Upper lobe of left lung (tissue), 6 donors: Measurements from ENCODE around the gene IVD. TPM values are rescaled to one million over a fixed set of nuclear protein-coding genes. Genes with fewer than 3 reads are reported as not detected.
"Not testable (repeated sequence)": the region's sequence is repeated elsewhere in the genome, so short reads cannot be mapped to it uniquely, and the experiment has no call there.

ENCODE experiments used
- ATAC-seq, 2 donors: fragments of 200-7000 bp; cut with Tn5 transposase; one replicate each; pipeline ENCODE4 v1.9.1; 2022; ENCODE audit warnings: mild to moderate bottlenecking in 2 of 2, moderate library complexity in 2 of 2; ENCODE audit not compliant: low FRiP score in 2 of 2
- DNase-seq, 2 donors: peaks; one replicate each; pipeline ENCODE4 v3.0.0-alpha.2; 2019 to 2020
- H3K27ac ChIP-seq, 4 donors: fragments of 200-600 bp; sonication (generic); one replicate each; pipeline ENCODE4 v1.5.1; 2016 to 2019
- H3K27me3 ChIP-seq, 4 donors: fragments of 200-600 bp; sonication (generic); one replicate each; pipeline ENCODE4 v1.5.1; 2017 to 2019
- H3K36me3 ChIP-seq, 4 donors: fragments of 200-600 bp; sonication (generic); one replicate each; pipeline ENCODE4 v1.5.1; 2016 to 2019
- H3K4me1 ChIP-seq, 4 donors: fragments of 200-600 bp; sonication (generic); one replicate each; pipeline ENCODE4 v1.5.1; 2018 to 2019
- H3K4me3 ChIP-seq, 4 donors: fragments of 200-600 bp; sonication (generic); one replicate each; pipeline ENCODE4 v1.5.1; 2017 to 2019; ENCODE audit warnings: mild to moderate bottlenecking in 2 of 4, moderate library complexity in 1 of 4
- H3K9me3 ChIP-seq, 4 donors: fragments of 200-600 bp; sonication (generic); one replicate each; pipeline ENCODE4 v1.5.1; 2018 to 2019
- EP300 ChIP-seq, 4 donors: sonication (generic); formaldehyde crosslinking; IDR thresholded peaks; one replicate each; pipeline ENCODE4 v1.5.1; 2017; ENCODE audit warnings: antibody characterized with exemption in 4 of 4, control low read depth in 2 of 4
- POLR2A ChIP-seq, 4 donors: fragments of 450-650 bp; IDR thresholded peaks; one replicate each; pipeline ENCODE4 v1.5.1; 2016 to 2017; ENCODE audit warnings: antibody characterized with exemption in 4 of 4, mild to moderate bottlenecking in 2 of 4
- POLR2AphosphoS5 ChIP-seq, 2 donors: sonication (generic); formaldehyde crosslinking; IDR thresholded peaks; one replicate each; pipeline ENCODE4 v1.5.1; 2017; ENCODE audit warnings: antibody characterized with exemption in 2 of 2
- WGBS, 2 donors: methylation state at CpG; one replicate each; pipeline ENCODE4 v1.1.5; 2017 to 2018; 5-methylcytosine and 5-hydroxymethylcytosine counted together
- total RNA-seq, 6 donors: library from RNA; depleted of rRNA in 4 of 6; stranded (reverse); fragments of >200 nt in 4 of 6; gene quantifications; one replicate each; pipeline versions ENCODE4 v1.1.0 to v1.2.1, GENCODE V29; 2016 to 2021
- TF ChIP-seq, protein P1 (sequence below), 6 experiments: fragments of 450-650 bp in 4 of 6; fragments of 200-600 bp in 2 of 6; sonication (generic) in 2 of 6; IDR thresholded peaks; one replicate each; pipeline ENCODE4 v1.5.1; 2016 to 2019; ENCODE audit warnings: antibody characterized with exemption in 6 of 6
- donor health status: DM: no; HTN: no; CAD: no; lungs with moderate emphysema.
- donor health status: DM: no; HTN: yes; CAD: no; lungs with severe emphysema.

Gene IVD
- total RNA-seq, 6 donors from 2014 or later: 68.1 to 112 (median 94.5) TPM

- DNase-seq (no peak), ATAC-seq (no peak)
- Histone ChIP-seq H3K4me3 (no peak overlapping the region), H3K4me1 (peaks cover 25 to 53% (median 31%) of the 10 kb centered on the region in 4 donors), H3K9me3 (no peaks in the 10 kb centered on the region), H3K36me3 (no peaks in the 10 kb centered on the region), H3K27ac (no peak overlapping the region), H3K27me3 (no peaks in the 10 kb centered on the region)
- TF ChIP-seq POLR2A (IDR thresholded peaks at IDR 0.05): no peak
- TF ChIP-seq EP300 (IDR thresholded peaks at IDR 0.05): no peak
- TF ChIP-seq POLR2AphosphoS5 (IDR thresholded peaks at IDR 0.05): no peak
- TF ChIP-seq, protein P1, sequence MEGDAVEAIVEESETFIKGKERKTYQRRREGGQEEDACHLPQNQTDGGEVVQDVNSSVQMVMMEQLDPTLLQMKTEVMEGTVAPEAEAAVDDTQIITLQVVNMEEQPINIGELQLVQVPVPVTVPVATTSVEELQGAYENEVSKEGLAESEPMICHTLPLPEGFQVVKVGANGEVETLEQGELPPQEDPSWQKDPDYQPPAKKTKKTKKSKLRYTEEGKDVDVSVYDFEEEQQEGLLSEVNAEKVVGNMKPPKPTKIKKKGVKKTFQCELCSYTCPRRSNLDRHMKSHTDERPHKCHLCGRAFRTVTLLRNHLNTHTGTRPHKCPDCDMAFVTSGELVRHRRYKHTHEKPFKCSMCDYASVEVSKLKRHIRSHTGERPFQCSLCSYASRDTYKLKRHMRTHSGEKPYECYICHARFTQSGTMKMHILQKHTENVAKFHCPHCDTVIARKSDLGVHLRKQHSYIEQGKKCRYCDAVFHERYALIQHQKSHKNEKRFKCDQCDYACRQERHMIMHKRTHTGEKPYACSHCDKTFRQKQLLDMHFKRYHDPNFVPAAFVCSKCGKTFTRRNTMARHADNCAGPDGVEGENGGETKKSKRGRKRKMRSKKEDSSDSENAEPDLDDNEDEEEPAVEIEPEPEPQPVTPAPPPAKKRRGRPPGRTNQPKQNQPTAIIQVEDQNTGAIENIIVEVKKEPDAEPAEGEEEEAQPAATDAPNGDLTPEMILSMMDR (IDR thresholded peaks at IDR 0.05): no peak
- 96 to 97% methylated on average over 4 of the region's 4 CpGs for WGBS, 2 donors
Measured at GRCh38 chr15:40448354-40448753, 42.8 kb downstream of the IVD start.

- H3K4me1 ChIP-seq: peaks cover 27 to 53% (median 37%) of the 10 kb centered on the region in 4 donors
- no peak for ATAC-seq
- TF ChIP-seq, protein P1 (IDR thresholded peaks at IDR 0.05): no peak
- TF ChIP-seq POLR2AphosphoS5 (IDR thresholded peaks at IDR 0.05) (no peak), EP300 (IDR thresholded peaks at IDR 0.05) (no peak), POLR2A (IDR thresholded peaks at IDR 0.05) (no peak)
Measured at GRCh38 chr15:40449275-40449674, 43.7 kb downstream of the IVD start.

GRCh38 chr15:40450047-40450446 is 44.5 kb downstream of the IVD start:
- TF ChIP-seq, protein P1 (IDR thresholded peaks at IDR 0.05): no peak
- no peak for TF ChIP-seq POLR2AphosphoS5 (IDR thresholded peaks at IDR 0.05)
- TF ChIP-seq POLR2A (IDR thresholded peaks at IDR 0.05): no peak
- no peak for TF ChIP-seq EP300 (IDR thresholded peaks at IDR 0.05)
- WGBS, 2 donors: 94% methylated on average over 2 of the region's 2 CpGs; no CpG with 5 or more reads in 1 of the 2 donors
- peaks cover 34 to 54% (median 39%) of the 10 kb centered on the region in 4 donors for H3K4me1 ChIP-seq

More at GRCh38 chr15:40449275-40449674, 43.7 kb downstream of the IVD start:
- Histone ChIP-seq H3K27ac (no peak overlapping the region), H3K36me3 (no peaks in the 10 kb centered on the region), H3K27me3 (no peaks in the 10 kb centered on the region), H3K9me3 (no peaks in the 10 kb centered on the region), H3K4me3 (no peak overlapping the region)
- DNase-seq: no peak

DNA sequence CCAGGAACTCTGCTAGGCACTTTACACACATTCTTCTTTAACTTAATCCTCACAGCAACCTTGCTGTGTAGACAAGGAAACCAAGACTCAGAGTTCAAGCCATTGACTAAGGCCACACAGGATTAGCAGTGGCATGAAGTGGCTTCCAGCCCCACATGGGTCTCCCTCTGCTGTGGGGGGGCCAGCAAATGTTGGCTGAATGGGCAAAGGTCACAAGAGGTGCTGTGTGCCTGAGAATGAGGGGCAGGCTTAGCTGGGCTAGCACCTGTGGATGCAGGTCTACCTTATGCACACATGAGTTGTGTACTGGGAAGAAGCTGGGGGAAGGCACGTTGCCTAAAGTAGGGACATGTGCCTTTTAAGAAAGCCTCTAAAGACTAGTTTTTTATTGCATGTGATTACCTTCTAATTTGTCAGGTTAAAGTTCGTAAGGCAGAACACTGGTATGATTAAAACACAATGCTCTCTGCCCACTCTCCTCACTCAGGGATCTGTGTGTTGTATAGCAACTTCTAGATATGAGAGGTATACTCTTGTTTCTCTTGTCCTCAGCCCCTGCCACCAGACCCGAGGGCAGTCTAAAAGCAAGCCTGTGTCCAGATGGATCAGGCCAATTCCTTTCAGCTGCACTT is 46.0 kb downstream of the IVD start:
- DNase-seq (no peak), ATAC-seq (no peak)
- Histone ChIP-seq H3K27me3 (no peaks in the 10 kb centered on the region), H3K4me3 (no peak overlapping the region), H3K9me3 (no peaks in the 10 kb centered on the region), H3K27ac (no peak overlapping the region), H3K36me3 (no peaks in the 10 kb centered on the region), H3K4me1 (peaks cover 39 to 59% (median 41%) of the 10 kb centered on the region in 4 donors)
- TF ChIP-seq POLR2A (IDR thresholded peaks at IDR 0.05) (no peak), POLR2AphosphoS5 (IDR thresholded peaks at IDR 0.05) (no peak)
- WGBS, 2 donors: 86 to 91% methylated on average over 3 of the region's 3 CpGs

More at GRCh38 chr15:40450047-40450446, 44.5 kb downstream of the IVD start:
- no peak for ATAC-seq
- no peaks in the 10 kb centered on the region for H3K9me3 ChIP-seq
- H3K4me3 ChIP-seq: no peak overlapping the region
- no peaks in the 10 kb centered on the region for H3K27me3 ChIP-seq
- no peaks in the 10 kb centered on the region for H3K36me3 ChIP-seq
- no peak overlapping the region for H3K27ac ChIP-seq
- DNase-seq: no peak

DNA sequence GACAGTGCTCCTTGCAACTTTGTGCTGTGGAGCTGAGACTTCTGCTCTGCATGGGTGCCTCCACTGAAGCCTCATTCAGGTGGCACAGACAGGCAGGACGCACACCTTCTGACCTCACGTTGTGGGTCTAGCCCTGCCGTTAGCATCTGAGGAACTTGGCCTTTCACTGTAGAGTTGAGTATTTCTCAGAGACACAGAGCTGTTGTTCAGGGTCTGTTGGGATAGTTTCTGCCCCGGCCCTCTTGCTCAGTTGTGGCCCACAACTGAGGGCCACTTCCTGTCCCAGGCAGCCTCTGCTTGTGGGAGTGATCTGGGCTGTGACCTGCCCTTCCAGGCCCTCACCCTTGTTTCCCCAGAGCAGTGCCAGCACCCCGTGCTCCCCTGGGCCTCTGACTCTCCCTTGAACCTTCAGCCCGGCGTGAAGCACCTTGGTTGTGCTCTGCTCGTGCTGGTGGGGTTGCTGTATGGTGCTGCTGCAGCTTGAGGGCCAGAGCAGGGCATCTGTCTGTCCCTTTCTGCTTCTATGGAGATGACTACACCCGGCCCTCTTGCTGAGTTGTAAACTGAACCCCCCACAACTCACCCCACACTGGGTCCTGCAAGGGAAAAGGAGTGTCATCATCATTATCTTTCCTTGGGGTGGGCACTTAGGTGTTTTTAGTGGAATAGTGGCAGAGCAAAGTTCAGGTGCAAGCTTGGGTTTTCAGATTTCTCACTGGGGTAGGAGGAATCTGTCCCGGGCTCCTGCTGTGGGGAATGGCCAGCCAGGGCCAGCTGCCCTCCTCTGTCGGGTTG is 46.9 kb downstream of the IVD start:
- Histone ChIP-seq H3K27ac (no peak overlapping the region), H3K36me3 (no peaks in the 10 kb centered on the region), H3K9me3 (no peaks in the 10 kb centered on the region), H3K4me3 (no peak overlapping the region), H3K4me1 (peaks cover 43 to 63% (median 45%) of the 10 kb centered on the region in 4 donors), H3K27me3 (no peaks in the 10 kb centered on the region)
- 56 to 70% methylated on average over 6 to 11 of the region's 11 CpGs for WGBS, 2 donors
- TF ChIP-seq POLR2AphosphoS5 (IDR thresholded peaks at IDR 0.05): no peak
- no peak for TF ChIP-seq EP300 (IDR thresholded peaks at IDR 0.05)
- TF ChIP-seq POLR2A (IDR thresholded peaks at IDR 0.05): no peak
- TF ChIP-seq, protein P1 (IDR thresholded peaks at IDR 0.05): no peak
- ATAC-seq (peak in 1 of 2 donors; percentile 31), DNase-seq (peak in 1 of 2 donors; percentile 36)

DNA sequence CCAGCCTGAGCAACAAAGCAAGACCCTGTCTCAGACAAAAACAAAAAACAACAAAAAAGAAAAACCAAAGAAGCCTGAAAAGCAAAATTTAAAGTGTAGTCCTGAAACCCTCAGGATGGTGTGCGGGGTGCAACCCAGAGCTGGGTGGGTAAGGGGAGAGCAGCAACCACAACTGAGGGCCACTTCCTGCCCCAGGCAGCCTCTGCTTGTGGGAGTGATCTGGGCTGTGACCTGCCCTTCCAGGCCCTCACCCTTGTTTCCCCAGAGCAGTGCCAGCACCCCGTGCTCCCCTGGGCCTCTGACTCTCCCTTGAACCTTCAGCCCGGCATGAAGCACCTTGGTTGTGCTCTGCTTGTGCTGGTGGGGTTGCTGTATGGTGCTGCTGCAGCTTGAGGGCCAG is 48.3 kb downstream of the IVD start:
- not testable (repeated sequence) for ATAC-seq, DNase-seq, H3K27ac ChIP-seq, H3K4me3 ChIP-seq, H3K36me3 ChIP-seq, H3K27me3 ChIP-seq, H3K9me3 ChIP-seq
- 68 to 69% methylated on average over 1 to 3 of the region's 3 CpGs for WGBS, 2 donors
- H3K4me1 ChIP-seq: peaks cover 43 to 63% (median 45%) of the 10 kb centered on the region in 4 donors
